ENCODE data around the gene LY6G5B.

- peak; percentile 43 for TF ChIP-seq CTCF (IDR thresholded peaks at IDR 0.05)
- no peak for TF ChIP-seq EZH2 (IDR thresholded peaks at IDR 0.05)
These were observed 47.9 kb downstream of the LY6G5B start for GRCh38 chr6:31717499-31718222.

Data from neural progenitor cell (in vitro differentiated cells).